Middle frontal gyrus (tissue), 1 donor: ENCODE data around the gene S100A2.
A peak's percentile ranks its signal among the peaks of the same experiment; 100 is the strongest.
"Not testable (repeated sequence)": the region's sequence is repeated elsewhere in the genome, so short reads cannot be mapped to it uniquely, and the experiment has no call there.

ENCODE experiments used
- DNase-seq: peaks from one replicate; pipeline ENCODE4 v3.0.0-alpha.2; 2015; ENCODE audit warnings: low spot score; ENCODE audit errors: extremely low spot score

S100A2 gene

GRCh38 chr1:153588482-153588881, 22.8 kb upstream of the S100A2 start:
- no peak for DNase-seq

- DNase-seq = not testable (repeated sequence)
These were observed 22.4 kb upstream of the S100A2 start for GRCh38 chr1:153588033-153588432.

- DNase-seq = no peak
These were observed 21.7 kb upstream of the S100A2 start for GRCh38 chr1:153587314-153587713.

GRCh38 chr1:153586347-153586746, 20.7 kb upstream of the S100A2 start:
- DNase-seq = no peak

- DNase-seq = no peak
These were observed 19.4 kb upstream of the S100A2 start for GRCh38 chr1:153585006-153585405.

GRCh38 chr1:153583976-153584375, 18.3 kb upstream of the S100A2 start:
- DNase-seq = no peak

- DNase-seq = not testable (repeated sequence)
These were observed 17.9 kb upstream of the S100A2 start for GRCh38 chr1:153583514-153583913.

- not testable (repeated sequence) for DNase-seq
These were observed 17.2 kb upstream of the S100A2 start for GRCh38 chr1:153582836-153583235.

GRCh38 chr1:153578936-153579335, 13.3 kb upstream of the S100A2 start:
- no peak for DNase-seq

- no peak for DNase-seq
These were observed 12.8 kb upstream of the S100A2 start for GRCh38 chr1:153578490-153578889.

- no peak for DNase-seq
These were observed 12.0 kb upstream of the S100A2 start for GRCh38 chr1:153577624-153578051.

GRCh38 chr1:153577138-153577537, 11.5 kb upstream of the S100A2 start:
- no peak for DNase-seq

- DNase-seq = not testable (repeated sequence)
These were observed 9.9 kb upstream of the S100A2 start for GRCh38 chr1:153575497-153575896.

GRCh38 chr1:153575081-153575491, 9.4 kb upstream of the S100A2 start:
- not testable (repeated sequence) for DNase-seq

- no peak for DNase-seq
These were observed 7.7 kb upstream of the S100A2 start for GRCh38 chr1:153573351-153573750.

- DNase-seq = peak; percentile 58
These were observed 6.9 kb upstream of the S100A2 start for GRCh38 chr1:153572569-153573015.

GRCh38 chr1:153571706-153572105, 6.1 kb upstream of the S100A2 start:
- DNase-seq = peak; percentile 6

GRCh38 chr1:153570874-153571273, 5.2 kb upstream of the S100A2 start:
- no peak for DNase-seq

GRCh38 chr1:153569465-153569864, 3.8 kb upstream of the S100A2 start:
- DNase-seq = no peak

- DNase-seq = peak; percentile 77
These were observed 2.9 kb upstream of the S100A2 start for GRCh38 chr1:153568367-153569099.

- no peak for DNase-seq
These were observed 2.1 kb upstream of the S100A2 start for GRCh38 chr1:153567621-153568366.
